Hepatocyte (in vitro differentiated cells): ENCODE measurements around the gene JARID2.

Source experiments
- CTCF ChIP-seq: fragments of 200-600 bp; sonication (generic); IDR thresholded peaks from 2 replicates; pipeline ENCODE4 v1.5.1; 2016; ENCODE audit warnings: antibody characterized with exemption, mild to moderate bottlenecking; ENCODE audit not compliant: poor library complexity
- EZH2 ChIP-seq: fragments of 200-600 bp; sonication (generic); IDR thresholded peaks from 2 replicates; pipeline ENCODE4 v1.6.1; 2016; ENCODE audit warnings: antibody characterized with exemption, mild to moderate bottlenecking, borderline replicate concordance

GRCh38 chr6:15557174-15557573 lies 311.3 kb downstream of the JARID2 start:
- TF ChIP-seq CTCF (no peak), EZH2 (no peak)
